Bronchial epithelial cell (primary cell): ENCODE results near the gene CDC37L1. TPM values are rescaled to one million over a fixed set of nuclear protein-coding genes. Genes with fewer than 3 reads are reported as not detected.

Source experiments
- DNase-seq: peaks from one replicate; pipeline ENCODE4 v3.0.0-alpha.2; 2010; ENCODE audit warnings: low read depth
- FAIRE-seq: peaks from 2 replicates; lab custom pipeline; 2011; peaks lifted over from hg19 to GRCh38; lab: Jason Lieb, UNC
- H3K27me3 ChIP-seq: 2 replicates; pipeline ENCODE4 v1.5.1; 2011; ENCODE audit warnings: low read length; ENCODE audit not compliant: control insufficient read depth, insufficient read depth
- H3K36me3 ChIP-seq: 2 replicates; pipeline ENCODE4 v1.5.1; 2011; ENCODE audit warnings: low read length; ENCODE audit not compliant: control insufficient read depth, insufficient read depth
- H3K4me3 ChIP-seq: 2 replicates; pipeline ENCODE4 v1.5.1; 2011; ENCODE audit warnings: mild to moderate bottlenecking, low read depth, low read length, control low read depth
- total RNA-seq: library from RNA; depleted of rRNA; stranded (reverse); fragments of >200 nt; gene quantifications from 2 replicates; pipeline ENCODE4 v1.2.1, GENCODE V29; 2014
- TF ChIP-seq, protein P1 (sequence below): IDR thresholded peaks from 2 replicates; pipeline ENCODE4 v1.5.1; 2011; ENCODE audit warnings: mild to moderate bottlenecking, moderate library complexity, low read length, control low read depth, inconsistent platforms; ENCODE audit not compliant: insufficient read depth, severe bottlenecking

The CDC37L1 gene
- total RNA-seq, 1 donor from 2014 or later = 14.0 TPM

DNA sequence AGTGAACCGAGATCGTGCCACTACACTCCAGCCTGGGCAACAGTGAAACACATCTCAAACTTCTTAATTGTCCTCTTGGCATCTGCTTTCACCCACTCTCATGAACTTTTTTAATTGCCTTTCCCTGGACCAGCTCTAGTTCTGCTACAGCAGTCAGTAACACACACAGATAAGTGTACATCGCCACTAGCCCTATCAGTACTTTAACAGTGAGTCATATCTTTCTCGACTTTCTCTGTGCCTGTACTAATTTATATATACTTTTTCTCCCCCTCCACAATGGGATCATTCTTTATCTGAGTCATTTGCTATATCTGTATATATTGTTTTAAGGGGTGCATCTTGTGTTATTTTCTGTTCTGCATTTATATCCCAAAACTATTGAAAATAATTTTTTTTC, 6.7 kb downstream of the CDC37L1 start:
- no peak overlapping the region for H3K4me3 ChIP-seq
- peaks cover 5% of the 10 kb centered on the region for H3K36me3 ChIP-seq
- DNase-seq = no peak
- FAIRE-seq = no peak
- TF ChIP-seq, protein P1, sequence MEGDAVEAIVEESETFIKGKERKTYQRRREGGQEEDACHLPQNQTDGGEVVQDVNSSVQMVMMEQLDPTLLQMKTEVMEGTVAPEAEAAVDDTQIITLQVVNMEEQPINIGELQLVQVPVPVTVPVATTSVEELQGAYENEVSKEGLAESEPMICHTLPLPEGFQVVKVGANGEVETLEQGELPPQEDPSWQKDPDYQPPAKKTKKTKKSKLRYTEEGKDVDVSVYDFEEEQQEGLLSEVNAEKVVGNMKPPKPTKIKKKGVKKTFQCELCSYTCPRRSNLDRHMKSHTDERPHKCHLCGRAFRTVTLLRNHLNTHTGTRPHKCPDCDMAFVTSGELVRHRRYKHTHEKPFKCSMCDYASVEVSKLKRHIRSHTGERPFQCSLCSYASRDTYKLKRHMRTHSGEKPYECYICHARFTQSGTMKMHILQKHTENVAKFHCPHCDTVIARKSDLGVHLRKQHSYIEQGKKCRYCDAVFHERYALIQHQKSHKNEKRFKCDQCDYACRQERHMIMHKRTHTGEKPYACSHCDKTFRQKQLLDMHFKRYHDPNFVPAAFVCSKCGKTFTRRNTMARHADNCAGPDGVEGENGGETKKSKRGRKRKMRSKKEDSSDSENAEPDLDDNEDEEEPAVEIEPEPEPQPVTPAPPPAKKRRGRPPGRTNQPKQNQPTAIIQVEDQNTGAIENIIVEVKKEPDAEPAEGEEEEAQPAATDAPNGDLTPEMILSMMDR = no peak
- H3K27me3 ChIP-seq = no peaks in the 10 kb centered on the region

DNA sequence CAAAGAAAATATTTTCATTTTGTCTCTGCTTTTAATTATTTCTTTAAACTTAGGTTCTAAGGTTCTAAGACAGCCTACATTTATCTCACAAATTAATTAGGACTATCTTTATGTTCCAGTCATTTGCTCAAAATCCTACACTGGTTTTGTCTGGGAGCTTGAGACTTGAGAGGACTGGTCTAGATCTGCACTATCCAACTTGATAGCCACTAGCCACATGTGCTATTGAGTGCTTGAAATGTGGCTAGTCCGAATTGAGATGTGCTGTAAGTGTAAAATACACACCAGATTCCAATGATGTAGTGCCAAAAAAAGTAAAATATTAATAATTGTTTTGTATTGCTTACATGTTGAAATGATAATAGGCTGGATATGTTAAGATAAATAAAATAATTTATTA, 7.2 kb downstream of the CDC37L1 start:
- FAIRE-seq (no peak), DNase-seq (no peak)
- TF ChIP-seq, protein P1 = no peak
- Histone ChIP-seq H3K4me3 (no peak overlapping the region), H3K27me3 (no peaks in the 10 kb centered on the region), H3K36me3 (peaks cover 5% of the 10 kb centered on the region)

DNA sequence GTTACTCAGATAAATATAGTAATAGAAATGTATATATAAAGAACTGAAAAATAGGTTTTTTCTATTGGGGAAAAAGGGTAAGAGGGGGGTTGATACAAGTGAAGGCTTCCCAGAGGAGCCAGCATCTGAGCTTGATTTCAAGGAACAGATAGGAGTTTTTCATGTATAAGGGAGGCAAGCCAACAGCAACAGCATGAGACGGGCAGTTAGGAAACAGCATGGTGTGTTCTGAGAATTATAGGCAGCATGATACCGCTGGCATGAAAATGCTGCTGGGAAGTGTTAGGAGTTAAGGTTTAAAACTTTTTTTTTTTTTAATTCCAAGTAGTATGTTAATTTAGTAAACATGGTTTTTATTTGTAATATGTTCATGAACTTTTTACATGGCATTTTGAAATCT, 9.7 kb downstream of the CDC37L1 start:
- peaks cover 6% of the 10 kb centered on the region for H3K36me3 ChIP-seq
- H3K27me3 ChIP-seq = no peaks in the 10 kb centered on the region
- FAIRE-seq (no peak), DNase-seq (no peak)
- H3K4me3 ChIP-seq = no peak overlapping the region
- TF ChIP-seq, protein P1 = no peak

DNA sequence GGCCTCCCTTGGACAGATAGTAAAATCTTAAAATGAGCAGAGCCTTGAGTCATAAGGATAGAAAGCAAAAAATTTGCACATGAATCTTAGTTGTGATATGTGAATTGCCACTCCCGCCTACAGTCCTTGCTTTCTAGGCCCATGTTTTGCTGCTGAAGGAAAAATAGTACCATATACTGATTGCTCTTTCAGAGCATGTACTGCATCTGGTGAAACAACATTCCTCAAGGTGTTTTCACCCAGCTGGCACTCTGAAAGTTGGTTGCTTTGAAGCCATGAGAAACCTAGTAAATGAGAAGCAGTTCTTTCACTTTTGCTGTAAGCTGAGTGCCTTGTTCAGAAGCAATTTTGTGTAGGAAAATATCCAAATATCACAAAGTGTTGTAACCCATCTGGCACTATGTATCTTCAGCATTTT, 10.3 kb downstream of the CDC37L1 start:
- TF ChIP-seq, protein P1 = no peak
- FAIRE-seq = no peak
- Histone ChIP-seq H3K36me3 (peaks cover 7% of the 10 kb centered on the region), H3K4me3 (no peak overlapping the region), H3K27me3 (no peaks in the 10 kb centered on the region)
- peak; percentile 56 for DNase-seq

DNA sequence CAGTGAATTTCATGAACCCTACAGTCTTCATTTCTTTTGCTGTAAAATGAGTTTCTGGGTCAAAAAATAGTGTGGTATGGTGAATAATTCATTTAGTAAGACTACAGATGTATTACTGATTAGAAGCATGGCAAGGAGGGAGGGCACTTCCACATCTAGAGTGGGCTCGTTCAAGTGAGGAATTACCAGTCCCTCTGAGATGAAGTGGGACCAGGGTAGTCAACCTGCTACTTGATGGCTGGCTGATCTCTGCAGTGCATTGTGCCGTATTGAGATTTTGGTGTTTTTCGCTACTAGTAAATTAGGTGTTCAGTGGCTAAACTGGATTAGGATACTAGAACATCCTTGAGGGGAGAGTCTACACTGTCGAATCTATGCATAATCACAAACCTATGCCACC, 10.8 kb downstream of the CDC37L1 start:
- peaks cover 4% of the 10 kb centered on the region for H3K36me3 ChIP-seq
- DNase-seq (no peak), FAIRE-seq (no peak)
- TF ChIP-seq, protein P1 = no peak
- no peaks in the 10 kb centered on the region for H3K27me3 ChIP-seq
- H3K4me3 ChIP-seq = no peak overlapping the region

DNA sequence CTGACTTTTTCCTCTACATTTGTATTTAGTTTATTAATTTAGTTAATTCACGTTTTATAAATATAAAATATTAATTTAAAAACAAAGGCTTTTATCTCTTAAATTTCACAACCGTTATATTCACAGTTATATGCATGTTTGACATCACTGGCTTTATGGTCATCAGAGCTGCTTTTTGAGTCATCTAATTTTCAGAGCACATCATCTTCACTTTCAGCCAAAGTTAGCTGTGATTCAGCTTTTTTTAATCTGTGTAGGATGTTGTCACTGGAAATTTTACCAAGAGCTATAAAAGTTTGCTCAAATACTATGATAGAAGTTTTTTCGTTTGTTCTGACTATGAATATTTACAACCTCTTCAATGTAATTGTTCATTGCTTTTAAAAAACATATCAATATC, 12.4 kb downstream of the CDC37L1 start:
- DNase-seq = no peak
- Histone ChIP-seq H3K4me3 (no peak overlapping the region), H3K36me3 (peaks cover 3% of the 10 kb centered on the region), H3K27me3 (no peaks in the 10 kb centered on the region)
- TF ChIP-seq, protein P1 = no peak
- FAIRE-seq = no peak
